ENCODE measurements around the gene TMEM63A.
"Not testable (repeated sequence)": the region's sequence is repeated elsewhere in the genome, so short reads cannot be mapped to it uniquely, and the experiment has no call there.

The TMEM63A gene

DNA sequence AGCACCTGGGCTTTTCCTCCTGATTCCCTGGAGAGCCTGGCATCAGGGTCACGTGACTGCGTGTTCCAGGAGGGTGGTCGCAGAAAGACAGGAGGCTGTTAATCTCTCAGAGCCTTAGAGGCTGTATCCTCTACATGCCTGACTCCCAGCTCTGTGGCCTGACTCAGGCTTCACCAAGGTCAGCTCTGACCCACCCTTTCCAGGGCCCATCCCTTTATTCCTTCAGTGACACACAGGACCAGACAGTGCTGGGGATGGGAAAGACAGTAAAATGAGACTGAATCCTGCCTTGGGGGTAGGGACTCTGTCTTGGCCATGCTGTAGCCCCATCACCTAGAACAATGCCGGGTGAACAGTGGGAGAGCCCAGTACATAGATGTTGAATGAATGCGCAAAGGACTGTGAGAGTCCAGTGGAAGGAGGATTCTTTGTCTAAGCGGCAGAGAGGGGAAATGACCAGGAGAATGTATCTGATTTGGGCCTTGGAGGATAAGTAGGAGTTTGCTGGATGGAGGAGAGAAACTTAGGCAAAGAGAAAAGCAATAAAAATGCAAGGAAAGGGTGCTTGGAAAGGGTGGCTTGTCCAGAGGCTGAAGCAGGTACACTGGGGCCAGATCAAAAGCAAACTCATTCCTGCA lies 39.3 kb downstream of the TMEM63A start:
- FAIRE-seq = no peak

DNA sequence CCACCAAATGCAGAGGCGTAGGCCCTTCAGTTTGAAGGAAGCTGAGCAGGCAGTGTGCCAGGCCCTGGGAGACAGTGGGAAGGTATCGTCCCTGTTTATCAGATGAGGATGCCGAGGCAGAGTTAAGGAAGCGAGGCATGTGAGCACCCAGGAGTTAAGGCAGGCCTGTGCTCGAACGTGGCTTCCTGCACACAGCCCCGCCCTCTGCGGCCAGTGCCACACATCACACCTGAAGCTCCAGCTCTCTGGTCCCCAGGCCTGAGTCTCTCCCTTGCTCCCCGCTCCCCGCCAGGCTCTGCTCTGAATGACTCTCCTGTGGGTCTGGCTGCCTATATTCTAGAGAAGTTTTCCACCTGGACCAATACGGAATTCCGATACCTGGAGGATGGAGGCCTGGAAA lies 40.1 kb downstream of the TMEM63A start:
- no peak for FAIRE-seq

DNA sequence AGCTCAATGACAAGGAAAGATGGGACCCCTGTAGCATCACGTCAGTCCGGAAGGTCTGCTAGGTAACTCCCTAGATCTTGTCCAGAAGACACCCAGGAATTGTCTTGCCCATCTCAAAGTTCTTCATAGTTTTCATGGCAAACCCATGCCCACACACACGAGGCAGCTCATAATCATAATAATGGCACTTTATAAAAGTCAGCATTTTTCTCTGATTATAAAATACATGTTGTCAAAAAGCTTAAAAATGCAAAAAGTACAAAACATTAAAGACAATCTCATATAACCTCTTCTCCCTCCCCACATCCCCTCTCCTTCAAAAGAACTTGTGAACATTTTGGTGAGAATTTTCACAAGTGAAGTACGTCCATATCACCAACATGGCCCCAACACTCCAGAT lies 41.5 kb downstream of the TMEM63A start:
- FAIRE-seq = no peak

DNA sequence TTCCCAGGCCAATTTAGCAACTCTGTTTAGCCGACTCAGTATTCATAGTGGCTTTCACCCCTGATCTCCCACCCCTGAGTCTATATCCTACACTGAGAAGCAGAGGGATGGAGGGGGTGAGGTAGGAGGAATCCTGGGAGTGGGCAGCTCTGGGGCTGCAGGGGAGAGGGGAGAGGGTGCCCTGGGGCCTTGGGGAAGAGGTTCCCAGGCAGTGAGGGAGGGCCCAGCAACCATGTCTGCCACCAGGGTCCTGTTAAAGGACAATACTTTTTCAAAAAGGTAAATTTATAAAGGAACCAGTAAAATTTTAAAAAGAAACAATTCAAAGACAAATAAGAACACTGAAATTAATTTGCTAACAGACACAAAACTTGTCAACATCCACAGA lies 42.0 kb downstream of the TMEM63A start:
- FAIRE-seq = no peak

DNA sequence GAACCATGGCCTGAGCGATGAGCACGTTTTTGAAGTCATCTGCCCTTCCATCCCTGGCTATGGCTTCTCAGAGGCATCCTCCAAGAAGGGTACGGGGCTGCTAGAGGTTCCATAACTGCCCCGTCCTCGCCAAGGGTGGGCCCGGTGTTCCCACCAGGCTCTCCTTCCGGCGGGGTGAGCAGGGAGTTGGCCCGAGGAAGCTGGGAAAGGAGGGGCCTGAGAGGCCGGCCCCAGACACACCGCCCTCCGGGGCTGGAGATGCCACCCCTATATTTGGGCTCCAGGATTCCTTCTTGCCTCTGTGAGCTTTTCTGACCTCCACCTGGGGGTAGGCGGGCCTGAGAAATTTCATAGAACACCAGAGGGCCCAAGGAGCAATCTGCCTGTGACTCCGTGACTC lies 43.4 kb downstream of the TMEM63A start:
- no peak for FAIRE-seq

DNA sequence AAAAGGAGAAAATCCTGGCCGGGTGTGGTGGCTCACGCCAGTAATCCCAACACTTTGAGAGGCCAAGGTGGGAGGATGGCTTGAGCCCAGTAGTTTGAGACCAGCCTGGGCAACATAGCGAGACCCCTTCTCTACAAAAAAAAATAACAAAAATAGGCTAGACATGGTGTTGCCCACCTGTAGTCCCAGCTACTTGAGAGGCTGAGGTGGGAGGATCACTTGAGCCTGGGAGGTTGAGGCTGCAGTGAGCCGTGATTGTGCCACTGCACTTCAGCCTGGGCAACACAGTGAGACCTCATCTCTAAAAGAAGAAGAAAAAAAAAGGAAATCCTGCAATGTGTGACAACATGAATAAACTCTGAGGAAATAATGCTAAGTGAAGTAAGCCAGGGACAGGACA lies 45.9 kb downstream of the TMEM63A start:
- not testable (repeated sequence) for FAIRE-seq

DNA sequence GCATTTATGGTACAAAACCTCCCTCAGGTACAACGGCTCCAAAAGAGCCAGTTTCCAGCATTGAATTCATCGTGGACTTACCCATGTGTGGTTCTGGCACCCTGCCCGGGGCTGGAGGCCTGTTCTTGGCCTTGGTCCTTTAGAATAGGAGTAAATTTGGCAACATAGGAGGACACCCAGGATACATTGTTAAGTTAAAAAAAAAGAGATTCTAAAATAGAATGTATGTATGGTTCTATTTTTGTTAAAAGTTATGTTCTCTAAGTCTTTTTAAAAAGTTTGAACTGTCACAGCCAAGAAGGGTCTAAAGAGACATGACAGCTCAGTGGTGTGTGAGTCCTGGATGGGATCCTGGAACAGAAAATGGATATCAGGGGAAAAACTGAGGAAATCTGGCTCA lies 46.3 kb downstream of the TMEM63A start:
- FAIRE-seq = no peak

DNA sequence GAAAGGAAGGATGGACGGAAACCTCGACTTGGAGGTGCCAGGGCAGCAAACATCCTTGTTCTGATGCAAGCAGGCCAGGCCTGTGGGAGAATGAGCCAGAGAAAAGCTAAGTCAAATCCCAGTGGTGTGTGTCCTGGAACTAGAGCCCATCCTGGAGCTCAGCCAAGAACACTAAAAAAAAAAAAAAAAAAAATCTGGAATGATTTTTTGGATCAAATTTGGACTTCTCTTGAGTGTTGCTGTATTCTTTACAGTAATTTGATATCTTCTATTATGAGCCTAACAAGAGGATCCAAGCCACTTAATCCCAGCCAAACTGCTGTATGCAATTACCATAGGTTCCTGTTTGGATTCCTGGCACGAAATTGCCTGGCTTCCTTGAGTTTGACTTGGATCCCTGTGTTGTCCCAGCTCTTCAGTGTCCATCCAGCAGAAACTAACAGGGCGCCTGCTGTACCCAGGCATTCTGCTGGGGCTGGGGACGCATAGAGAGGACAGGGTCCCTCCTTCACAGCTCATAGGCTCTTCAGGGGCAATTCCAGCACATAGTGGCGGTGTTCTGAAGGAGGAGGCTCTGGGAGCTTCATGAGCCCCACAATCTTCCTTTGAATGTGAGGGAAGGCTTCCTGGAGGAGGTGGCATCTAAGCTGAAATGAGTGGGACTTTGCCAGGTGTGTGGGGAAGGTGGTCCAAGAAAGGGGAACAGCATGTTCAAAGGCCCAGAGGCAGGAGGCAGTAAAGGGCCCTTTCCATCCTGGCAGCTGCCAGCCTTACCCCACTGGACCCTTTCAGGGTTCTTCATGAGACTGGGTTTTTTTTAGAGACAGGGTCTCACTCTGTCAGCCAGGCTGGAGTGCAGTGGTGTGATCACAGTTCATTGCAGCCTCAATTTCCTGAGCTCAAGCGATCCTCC lies 47.5 kb downstream of the TMEM63A start:
- FAIRE-seq = no peak

DNA sequence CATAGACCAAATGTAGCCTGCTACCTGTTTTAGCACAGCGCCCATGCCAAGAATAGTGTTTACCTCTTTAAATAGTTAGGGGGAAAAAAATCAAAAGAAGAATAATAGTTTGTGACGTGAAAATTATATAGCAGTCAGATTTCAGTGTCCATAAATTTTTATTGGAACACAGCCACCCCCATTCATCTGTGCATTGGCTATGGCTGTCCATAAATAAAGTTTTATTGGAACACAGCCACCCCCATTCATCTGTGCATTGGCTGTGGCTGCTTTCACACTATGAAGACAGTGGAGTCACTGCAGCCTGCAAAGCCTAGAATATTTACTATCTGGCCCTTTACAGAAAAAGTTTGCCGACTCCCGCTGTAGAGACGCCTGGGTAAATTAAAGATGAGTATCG lies 51.3 kb downstream of the TMEM63A start:
- no peak for FAIRE-seq

DNA sequence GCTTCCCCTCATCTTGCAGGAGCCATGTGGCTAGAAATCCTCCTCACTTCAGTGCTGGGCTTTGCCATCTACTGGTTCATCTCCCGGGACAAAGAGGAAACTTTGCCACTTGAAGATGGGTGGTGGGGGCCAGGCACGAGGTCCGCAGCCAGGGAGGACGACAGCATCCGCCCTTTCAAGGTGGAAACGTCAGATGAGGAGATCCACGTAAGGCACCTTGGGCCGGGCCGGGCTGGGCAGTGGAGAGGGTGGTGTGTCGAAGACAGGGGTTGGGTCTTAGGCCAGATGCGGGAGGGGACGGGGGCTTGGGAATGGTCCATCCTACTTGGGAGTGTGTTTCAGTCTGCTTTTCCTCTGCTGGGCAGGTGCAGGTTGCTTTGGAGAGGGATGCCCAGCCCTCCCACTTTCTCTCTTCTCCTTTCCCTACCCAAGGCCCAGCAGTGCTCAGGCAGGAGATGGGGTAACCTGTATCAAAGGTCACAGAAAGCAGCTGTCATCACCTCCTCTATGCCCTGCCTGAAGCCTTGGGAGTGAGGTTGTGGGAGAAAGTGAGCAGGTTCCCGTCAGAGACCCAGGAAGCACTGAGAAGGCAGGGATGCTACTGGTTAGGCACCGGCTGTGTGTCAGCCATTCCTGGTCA lies 53.4 kb downstream of the TMEM63A start:
- FAIRE-seq = no peak

DNA sequence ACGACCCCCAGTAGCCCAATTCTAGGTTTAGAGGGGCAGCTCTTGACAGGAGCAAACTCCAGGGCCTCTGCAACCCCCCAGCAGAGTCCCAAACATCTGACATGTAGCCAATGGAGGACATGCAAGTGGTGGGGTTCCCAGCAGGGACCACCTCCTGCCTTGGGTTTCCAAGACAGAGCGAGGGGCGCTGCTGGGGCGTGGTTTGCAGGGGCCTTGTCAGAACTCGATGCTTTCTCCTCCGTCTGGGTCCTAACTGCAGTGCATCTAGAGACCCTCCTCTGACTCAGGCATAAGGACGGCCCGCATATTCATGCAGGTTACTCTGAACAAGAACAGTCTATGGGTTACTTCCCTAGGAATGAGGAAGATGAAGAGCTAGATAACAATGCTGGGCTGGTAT lies 55.1 kb downstream of the TMEM63A start:
- FAIRE-seq = no peak

DNA sequence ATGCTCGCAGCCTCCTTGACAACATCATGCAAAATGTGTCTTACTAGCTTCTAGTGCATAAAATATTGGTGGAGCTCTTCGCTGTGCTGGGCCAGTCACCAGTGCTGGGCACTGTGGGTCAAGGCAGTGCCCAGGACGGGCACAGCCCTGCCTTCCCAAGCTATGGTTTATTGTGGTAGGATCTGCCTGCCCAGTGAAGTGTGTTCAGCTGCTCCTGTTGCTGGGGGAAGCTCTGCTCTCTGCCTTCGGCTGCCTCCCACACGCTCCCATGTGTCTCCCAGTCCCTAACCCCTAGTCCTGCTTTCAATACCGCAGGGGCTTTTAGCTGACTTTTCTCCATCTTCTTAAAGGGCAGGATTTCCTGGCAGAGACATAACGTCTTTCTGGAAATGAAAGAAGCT lies 56.6 kb downstream of the TMEM63A start:
- no peak for FAIRE-seq

DNA sequence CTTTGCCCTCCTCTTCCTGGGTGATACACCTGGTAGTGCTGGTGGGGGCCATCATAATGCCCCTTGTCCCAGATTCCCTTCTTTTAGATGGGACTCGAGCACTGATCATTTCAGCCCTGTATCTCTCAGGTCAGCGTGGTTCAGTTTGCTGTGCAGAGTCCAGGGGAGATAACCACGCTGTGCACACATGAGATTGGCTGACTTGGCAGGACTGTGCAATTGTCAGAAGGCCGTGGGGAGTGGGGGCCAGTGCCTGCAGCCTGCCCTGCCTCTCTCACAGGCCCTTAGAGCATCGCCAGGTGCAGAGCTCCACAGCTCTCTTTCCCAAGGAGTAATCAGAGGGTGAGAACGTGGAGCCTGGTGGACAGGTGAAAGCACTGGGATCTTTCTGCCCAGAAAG lies 57.1 kb downstream of the TMEM63A start:
- no peak for FAIRE-seq

DNA sequence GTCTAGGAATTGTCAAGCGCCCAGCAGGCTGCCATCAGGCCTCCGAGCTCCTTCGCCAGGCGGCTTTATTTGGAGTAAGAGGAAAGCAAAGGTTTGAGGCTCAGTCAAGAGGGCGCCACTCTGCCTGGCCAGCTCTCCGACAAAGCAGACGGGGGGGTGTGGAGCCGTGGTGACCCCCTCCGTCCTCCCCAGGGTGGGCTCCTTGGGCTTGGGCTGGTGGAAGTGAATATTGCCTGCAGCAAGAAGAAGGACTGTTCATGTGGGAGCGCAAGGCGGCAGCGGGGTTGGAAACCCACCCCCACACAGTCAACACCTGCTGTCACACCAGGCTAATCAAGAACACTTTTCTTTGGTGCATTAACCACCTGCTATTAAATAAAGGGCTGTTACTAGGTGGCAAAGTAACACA lies 57.6 kb downstream of the TMEM63A start:
- FAIRE-seq = no peak

DNA sequence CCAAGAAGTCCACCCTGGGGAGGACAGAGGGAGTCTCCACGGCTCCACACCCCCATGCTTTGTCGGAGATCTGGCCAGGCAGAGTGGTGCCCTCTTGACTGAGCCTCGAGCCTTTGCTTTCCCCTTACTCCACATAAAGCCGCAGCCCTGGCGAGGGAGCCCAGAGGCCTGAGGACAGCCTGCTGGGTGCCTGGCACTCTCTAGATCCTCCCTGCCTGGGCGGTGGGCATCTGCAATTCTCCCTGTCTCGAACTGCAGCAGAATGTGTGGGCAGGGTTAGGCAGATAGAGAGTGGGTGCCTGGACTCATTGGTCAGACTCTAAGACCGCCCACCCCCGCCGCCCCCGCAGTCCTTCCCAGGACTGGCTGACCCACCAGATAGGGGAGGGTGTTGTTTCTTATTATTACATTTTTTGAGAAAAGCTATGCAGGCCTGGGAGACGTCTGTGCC lies 58.3 kb downstream of the TMEM63A start:
- no peak for FAIRE-seq

DNA sequence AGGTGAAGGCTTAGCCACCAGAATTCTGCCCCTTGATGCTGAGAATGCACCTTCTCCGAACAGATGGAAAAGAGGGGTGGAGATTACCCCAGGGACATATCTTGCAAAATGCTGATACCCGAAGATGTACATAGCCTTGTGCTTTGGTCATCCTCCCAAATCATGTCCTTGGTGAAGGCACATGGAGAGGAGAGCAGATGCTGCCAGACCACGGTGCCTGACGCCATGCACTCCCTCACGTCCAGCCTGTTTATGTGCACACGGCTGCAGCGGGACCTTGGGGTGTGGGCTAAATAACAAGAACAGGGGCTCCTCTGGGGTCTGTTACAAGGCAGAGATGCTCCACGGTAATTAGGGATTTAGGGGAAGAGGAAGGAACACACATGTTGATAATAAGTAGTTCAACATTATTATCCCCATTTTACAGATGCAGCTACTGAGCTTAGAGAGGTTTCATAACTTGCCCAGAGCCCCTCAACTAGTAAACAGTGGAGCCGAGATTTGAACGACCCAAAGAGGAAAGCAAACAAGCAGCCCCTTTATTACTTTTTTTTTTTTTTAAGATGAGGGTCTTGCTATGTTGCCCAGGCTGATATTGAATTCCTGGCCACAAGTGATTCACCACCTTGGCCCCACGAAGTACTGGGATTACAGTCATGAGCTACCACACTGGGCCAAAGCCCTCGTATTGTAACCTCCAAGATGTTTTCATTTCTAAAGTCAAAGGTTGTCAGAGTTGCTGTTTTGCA lies 59.4 kb downstream of the TMEM63A start:
- no peak for FAIRE-seq

DNA sequence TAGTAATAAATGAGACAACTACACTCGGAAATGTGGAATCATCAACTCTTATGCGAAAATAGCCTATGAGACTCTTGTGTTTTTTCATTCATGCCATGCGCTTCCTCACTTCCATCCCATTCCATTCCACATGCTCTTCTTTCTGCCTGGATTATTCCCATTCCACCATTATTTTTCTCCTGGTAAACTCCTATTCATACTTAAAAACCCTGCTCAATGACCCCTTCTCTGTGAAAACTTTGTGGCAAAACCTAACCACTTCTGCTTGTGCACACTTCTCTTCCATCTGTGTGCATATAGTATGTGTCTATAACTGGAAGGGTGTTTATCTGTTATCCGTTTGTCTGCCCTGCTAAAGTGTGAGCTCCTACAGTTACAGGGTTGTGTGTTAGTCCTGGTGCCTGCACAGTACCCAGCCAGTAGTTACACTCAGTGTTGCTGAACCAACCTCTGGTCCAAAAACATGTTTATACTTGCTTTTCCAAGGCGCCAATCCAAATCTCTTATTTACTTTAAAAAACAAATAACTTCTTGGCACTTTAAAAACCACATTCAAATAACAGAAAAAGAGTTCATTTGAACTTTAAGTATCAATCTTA lies 61.6 kb downstream of the TMEM63A start:
- no peak for FAIRE-seq

DNA sequence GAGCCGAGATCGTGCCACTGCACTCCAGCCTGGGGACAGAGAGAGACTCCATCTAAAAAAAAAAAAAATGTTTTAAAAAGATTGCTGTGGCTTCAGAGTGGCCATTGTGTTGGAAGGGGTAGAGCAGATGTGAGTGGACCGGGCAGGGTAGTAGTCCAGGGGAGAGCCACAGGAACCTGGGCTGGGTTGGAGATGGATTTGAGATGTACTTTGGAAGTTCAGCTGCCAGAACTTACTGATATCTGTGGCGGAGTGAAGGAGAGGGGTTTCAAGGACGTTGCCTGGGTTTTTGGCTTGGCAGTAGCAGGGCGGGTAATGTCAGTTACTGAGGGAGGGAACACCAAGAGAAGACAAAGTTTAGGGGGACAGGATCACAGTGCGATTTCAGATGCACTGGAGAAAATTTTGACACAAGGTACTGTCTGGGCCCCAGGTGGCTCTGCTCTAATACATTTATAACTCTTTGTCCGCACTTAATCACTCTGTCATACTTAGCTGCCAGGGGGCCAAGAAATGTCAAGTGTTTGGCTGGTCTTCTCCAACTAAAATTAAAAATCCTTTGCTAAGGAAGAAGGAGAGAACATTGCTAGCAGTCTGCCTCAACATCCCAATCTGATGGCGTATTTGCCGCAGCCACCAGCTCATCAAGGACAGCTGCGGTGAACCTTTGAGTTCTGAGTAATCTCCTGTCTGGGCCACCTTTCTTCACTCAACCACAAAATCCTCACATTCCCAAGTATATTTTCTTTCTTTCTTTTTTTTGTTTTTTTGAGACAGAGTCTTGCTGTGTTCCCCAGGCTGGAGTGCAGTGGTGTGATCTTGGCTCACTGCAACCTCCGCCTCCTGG lies 62.6 kb downstream of the TMEM63A start:
- no peak for FAIRE-seq

DNA sequence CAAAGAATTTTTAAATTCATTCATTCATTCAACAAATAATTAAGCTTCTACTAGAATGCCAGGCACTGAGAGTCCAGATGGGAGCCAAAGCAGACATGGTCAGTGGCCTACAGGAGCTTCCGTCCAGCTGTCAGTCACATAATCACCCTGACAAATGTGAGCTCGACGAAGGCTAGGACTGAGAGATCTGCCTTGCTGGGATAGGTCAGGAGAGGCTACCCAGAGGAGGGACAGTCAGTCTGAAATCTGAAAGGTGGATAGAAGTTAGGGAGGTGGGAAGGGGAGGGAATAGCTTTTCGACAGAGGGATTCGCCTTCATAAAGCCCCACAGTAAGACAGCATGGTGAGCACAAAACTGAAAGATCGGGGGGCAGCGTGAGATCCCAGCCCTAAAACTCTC lies 64.0 kb downstream of the TMEM63A start:
- no peak for FAIRE-seq

DNA sequence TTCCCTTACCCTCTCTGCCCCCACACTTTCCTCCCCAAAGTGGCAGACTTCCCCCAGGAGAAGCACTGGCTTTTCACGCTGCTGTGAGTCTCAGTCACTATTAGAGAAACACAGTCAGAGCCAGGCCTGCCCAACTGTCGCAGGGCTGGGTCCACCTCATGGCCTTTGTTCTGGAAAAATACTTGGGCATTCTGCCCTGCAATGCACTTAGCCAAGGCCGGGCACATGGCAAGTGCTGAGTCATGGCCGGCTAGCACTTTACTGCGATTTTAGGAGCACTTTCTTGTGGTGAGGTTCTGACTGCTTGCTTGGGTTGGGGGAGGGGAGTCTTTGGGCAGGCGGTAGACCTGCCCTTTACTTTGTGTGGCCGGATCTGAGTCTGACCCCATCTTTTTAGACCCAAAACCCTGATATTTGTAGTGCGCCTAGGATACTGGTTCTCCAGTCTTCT lies 64.5 kb downstream of the TMEM63A start:
- no peak for FAIRE-seq

DNA sequence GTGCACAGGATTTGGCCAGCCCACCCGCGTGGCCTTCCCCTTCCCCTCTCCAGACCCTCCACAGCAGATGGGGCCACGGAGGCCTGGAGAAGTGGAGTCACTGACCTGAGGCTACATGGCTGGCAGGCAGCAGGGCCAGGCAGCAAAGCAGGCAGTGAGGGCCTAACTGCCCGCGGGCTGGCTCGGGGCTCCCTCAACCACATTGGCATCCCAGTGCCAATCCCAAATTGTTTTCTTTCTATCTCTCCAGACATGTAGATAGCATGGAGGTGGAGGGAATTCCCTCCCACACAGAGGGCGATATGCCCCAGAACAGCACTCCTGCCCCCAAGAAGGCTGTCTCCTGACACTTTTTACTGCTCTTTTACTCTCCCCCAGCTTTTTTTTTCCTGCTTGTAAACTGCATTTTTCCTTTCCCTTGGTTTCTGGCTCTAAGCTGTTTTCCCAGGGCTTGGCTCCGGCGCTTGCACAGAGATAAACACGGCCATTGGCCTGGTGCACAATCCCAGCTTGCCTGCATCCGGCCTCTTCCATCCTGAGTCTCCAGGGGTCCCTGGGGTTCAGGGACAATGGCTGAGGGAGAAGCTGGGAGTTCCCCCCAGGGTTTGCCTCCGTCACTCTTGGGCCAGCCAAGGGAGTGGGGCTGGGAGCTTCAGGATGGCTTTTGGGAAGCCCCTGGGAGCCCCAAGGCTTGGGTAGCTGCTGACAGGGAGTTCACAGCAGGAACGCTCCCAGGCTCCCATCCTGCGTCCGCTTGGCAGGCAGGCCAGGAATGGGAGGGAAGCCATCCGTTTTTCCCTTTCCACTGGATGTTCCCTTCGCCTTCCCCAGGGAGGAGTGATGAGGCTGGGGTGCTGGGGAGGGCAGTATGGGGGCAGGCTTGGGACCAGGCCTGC lies 65.3 kb downstream of the TMEM63A start:
- no peak for FAIRE-seq
